BJ (cell line): ENCODE measurements around the gene DOHH. TPM values are rescaled to one million over a fixed set of nuclear protein-coding genes. Genes with fewer than 3 reads are reported as not detected.

Experiments
- CTCF ChIA-PET: fragments of 350-600 bp; formaldehyde crosslinking; extraction: SDS; loops from one replicate; lab custom pipeline; 2021; ENCODE audit warnings: antibody characterized with exemption, inconsistent platforms; lab: Yijun Ruan, JAX
- POLR2A ChIA-PET: fragments of 300-600 bp; sonication (Branson Sonifier 250); formaldehyde crosslinking; extraction: SDS; loops from one replicate; lab custom pipeline; 2021; ENCODE audit warnings: antibody characterized with exemption; lab: Charles Lee
- DNase-seq: peaks from one replicate; pipeline ENCODE4 v3.0.0-alpha.2; 2011; ENCODE audit warnings: low read depth
- H3K27me3 ChIP-seq: 2 replicates; pipeline ENCODE4 v1.6.0; 2011; ENCODE audit warnings: low read length; ENCODE audit not compliant: control insufficient read depth, insufficient read depth
- H3K36me3 ChIP-seq: 2 replicates; pipeline ENCODE4 v1.5.1; 2011; ENCODE audit warnings: low read length; ENCODE audit not compliant: control insufficient read depth, insufficient read depth
- H3K4me3 ChIP-seq: 2 replicates; pipeline ENCODE4 v1.5.1; 2011; ENCODE audit warnings: low read depth, mild to moderate bottlenecking, control low read depth, low read length
- polyA plus RNA-seq: library from polyadenylated mRNA; depleted of rRNA; stranded (reverse); fragments of >200 nt; gene quantifications from 2 replicates; pipeline ENCODE4 v1.2.3, GENCODE V29; 2011
- TF ChIP-seq, protein P1 (sequence below): IDR thresholded peaks from 2 replicates; pipeline ENCODE4 v1.5.1; 2011; ENCODE audit warnings: low read depth, mild to moderate bottlenecking, control low read depth, inconsistent platforms, low read length, moderate library complexity; ENCODE audit not compliant: insufficient read depth

Gene DOHH
- polyA plus RNA-seq, 1 experiment: 8.3 TPM

DNA sequence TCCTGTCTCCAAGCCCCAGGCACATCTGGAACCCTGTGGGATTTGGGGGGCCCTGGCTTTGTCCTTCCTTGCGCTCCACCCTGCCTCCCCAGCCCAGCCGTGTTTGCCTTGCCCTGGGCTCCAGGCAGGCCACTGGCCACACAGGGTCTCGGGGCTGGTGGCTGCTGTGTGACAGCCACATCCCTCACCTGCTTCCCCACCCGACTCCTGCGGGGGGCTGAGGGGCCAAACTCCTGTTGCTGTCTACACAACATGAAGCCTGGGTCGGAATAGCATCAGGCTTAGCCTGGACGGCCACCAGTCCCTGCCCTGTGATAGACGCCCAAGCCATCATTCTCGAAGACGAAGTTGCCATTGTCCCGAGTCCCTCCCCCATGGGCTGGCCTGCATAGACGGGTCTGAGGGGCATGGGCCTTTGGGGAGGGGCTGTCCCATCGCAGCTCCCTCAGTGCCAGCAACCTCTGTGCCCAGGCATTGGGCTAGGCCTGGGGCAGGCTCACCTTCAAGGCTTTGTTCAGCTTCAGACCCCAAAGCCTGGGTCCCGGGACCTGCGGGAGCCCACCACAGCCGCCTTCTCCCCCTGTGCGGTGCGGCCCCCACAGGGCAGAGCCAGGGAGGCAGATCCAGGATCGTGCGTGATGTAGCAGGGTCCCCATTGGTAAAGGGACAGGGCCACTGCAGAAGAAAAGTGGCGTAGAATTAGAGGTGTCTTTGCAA lies 23.0 kb upstream of the DOHH start:
- TF ChIP-seq, protein P1, sequence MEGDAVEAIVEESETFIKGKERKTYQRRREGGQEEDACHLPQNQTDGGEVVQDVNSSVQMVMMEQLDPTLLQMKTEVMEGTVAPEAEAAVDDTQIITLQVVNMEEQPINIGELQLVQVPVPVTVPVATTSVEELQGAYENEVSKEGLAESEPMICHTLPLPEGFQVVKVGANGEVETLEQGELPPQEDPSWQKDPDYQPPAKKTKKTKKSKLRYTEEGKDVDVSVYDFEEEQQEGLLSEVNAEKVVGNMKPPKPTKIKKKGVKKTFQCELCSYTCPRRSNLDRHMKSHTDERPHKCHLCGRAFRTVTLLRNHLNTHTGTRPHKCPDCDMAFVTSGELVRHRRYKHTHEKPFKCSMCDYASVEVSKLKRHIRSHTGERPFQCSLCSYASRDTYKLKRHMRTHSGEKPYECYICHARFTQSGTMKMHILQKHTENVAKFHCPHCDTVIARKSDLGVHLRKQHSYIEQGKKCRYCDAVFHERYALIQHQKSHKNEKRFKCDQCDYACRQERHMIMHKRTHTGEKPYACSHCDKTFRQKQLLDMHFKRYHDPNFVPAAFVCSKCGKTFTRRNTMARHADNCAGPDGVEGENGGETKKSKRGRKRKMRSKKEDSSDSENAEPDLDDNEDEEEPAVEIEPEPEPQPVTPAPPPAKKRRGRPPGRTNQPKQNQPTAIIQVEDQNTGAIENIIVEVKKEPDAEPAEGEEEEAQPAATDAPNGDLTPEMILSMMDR: no peak
- ChIA-PET POLR2A (no interaction called here), CTCF (interaction anchor here (1.6 kb wide), 1 partner anchor 24 kb away, joined by 4 read pairs; no protein-coding TSS in a partner anchor)
- Histone ChIP-seq H3K27me3 (no peaks in the 10 kb centered on the region), H3K4me3 (no peak overlapping the region), H3K36me3 (peaks cover 44% of the 10 kb centered on the region)
- no peak for DNase-seq

DNA sequence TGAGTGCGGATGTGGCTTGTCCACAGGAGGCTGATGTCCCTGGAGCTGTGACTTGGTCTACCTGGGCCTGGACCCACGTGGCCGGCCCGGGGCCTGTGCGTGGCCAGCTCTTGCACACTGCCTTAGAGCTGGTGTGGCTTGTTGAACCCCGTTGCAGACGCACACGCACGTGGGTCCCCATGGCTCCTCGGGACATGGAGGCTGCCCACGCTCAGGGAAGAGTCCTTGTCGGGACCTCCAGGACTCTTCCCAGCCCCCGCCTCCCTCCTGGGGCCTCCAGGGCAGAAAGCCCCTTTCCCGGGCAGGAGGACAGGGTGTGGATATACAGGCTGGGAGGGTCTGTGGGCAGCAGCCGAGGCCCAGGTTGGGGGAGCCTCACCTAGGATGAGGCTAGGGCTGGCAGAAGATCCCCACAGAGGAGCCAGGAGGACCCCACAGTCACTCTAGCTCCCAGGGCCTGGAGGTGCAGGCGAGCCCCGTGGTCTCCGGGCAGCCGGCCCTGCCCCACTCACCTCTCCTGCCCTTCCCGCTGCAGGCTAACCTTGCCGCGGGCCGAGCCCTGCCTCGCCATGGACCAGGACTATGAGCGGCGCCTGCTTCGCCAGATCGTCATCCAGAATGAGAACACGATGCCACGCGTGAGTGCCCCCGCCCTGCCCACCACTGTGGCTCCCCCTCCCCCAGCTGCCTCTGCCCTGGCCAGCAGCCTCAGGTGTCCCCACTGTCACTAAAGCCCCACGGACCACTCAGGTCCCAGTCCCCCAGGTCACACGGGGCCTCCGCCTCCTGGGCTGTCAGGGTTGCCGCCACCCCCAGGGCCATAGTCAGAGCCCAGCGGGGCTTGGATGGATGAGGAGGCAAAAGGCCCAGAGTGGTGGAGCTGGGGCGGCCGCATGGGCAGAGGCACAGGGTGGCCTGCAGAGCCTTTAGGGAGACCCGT lies 22.2 kb upstream of the DOHH start:
- CTCF ChIA-PET: interaction anchor here (1.6 kb wide), 1 partner anchor 24 kb away, joined by 4 read pairs; no protein-coding TSS in a partner anchor

DNA sequence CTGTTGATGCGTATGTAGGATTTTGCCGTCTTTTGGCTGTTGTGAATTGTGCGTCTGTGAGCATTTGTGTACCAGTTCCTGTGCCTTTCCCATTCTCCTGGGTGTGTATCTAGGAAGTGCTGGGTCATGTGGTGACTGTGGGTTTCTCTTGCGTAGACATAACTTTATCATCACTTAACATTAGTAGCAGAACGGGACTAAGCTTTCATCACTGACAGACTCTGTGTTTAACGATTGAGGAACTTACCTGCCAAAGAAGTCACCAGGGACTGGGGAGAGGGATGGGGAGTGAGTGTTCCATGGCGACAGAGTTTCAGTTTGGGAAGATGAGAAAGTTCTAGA lies 20.6 kb upstream of the DOHH start:
- TF ChIP-seq, protein P1: no peak
- CTCF ChIA-PET: interaction anchor here (1.4 kb wide), 1 partner anchor 26 kb away, joined by 3 read pairs; no protein-coding TSS in a partner anchor

More for the DNA sequence above, 22.2 kb upstream of the DOHH start:
- no peak for DNase-seq
- peaks cover 38% of the 10 kb centered on the region for H3K36me3 ChIP-seq
- TF ChIP-seq, protein P1: no peak
- H3K27me3 ChIP-seq: no peaks in the 10 kb centered on the region
- no peak overlapping the region for H3K4me3 ChIP-seq
- POLR2A ChIA-PET: no interaction called here

DNA sequence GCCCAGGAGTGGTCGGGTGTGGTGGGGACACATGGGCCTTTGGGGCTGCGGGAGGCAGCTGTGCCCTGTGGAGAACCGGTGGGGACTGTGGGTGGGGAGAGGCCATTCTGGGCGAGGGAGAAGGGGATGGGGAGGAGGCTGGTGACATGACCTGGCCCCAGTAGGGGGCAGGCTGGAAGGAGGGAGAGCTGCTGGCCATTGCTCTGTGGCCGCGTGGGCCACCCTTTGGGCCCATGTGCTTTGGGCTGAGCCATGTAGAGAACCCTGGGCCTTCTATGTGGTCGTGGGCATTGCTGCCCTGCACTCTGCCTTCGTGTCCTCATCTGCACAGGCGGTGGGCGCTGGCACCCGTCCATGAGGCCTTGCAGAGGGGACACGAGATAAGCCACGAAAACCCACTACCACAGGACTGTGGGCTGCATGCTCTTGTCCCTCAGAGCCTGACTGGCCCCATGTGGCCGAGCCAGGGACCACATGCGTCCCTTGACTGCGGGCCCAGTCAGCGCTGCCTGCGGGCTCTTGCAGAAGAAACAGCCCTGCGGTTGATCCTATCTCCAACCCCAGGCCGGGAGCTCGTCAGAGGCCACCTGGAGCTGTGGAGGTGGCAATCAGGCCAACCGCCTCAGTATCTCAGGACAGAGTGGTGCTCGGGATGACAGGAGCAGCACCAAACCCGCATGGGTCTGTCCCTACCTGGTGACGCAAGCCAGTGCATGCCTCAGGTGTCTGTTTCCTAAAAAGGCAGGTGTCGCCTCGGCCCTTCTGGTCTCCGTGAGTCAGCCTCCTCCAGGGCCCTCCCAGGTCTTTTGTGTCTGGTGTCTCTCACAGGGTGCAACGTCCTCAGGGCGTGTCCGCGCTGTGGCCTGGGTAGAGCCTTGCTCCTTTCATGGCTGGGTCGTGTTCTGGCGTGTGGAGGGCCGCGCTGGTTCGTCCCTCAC lies 20.0 kb upstream of the DOHH start:
- Histone ChIP-seq H3K36me3 (peaks cover 22% of the 10 kb centered on the region), H3K4me3 (no peak overlapping the region), H3K27me3 (no peaks in the 10 kb centered on the region)
- ChIA-PET CTCF (interaction anchor here (1.4 kb wide), 1 partner anchor 27 kb away, joined by 3 read pairs; no protein-coding TSS in a partner anchor), POLR2A (no interaction called here)
- no peak for DNase-seq
- TF ChIP-seq, protein P1: no peak

More for the DNA sequence above, 20.6 kb upstream of the DOHH start:
- DNase-seq: no peak
- Histone ChIP-seq H3K4me3 (no peak overlapping the region), H3K36me3 (peaks cover 26% of the 10 kb centered on the region), H3K27me3 (no peaks in the 10 kb centered on the region)
- POLR2A ChIA-PET: no interaction called here
